BE2C (cell line): ENCODE measurements around the gene SRP72.

Source experiments
- DNase-seq: peaks from one replicate; pipeline ENCODE4 v3.0.0-alpha.2; 2020
- H3K27me3 ChIP-seq: fragments of 250-450 bp; sonication (Bioruptor Pico); 2 replicates; pipeline ENCODE4 v1.5.1; 2020; ENCODE audit warnings: mild to moderate bottlenecking
- H3K36me3 ChIP-seq: fragments of 250-450 bp; sonication (Bioruptor Pico); 2 replicates; pipeline ENCODE4 v1.5.1; 2020; ENCODE audit warnings: mild to moderate bottlenecking
- H3K4me1 ChIP-seq: fragments of 250-450 bp; sonication (Bioruptor Pico); 2 replicates; pipeline ENCODE4 v1.5.1; 2020
- H3K4me3 ChIP-seq: 2 replicates; pipeline ENCODE4 v1.5.1; 2011; ENCODE audit warnings: low read depth, low read length
- H3K9me3 ChIP-seq: fragments of 250-450 bp; sonication (Bioruptor Pico); 2 replicates; pipeline ENCODE4 v1.5.1; 2020
- CTCF ChIP-seq: IDR thresholded peaks from 2 replicates; pipeline ENCODE4 v1.5.1; 2012; ENCODE audit warnings: mild to moderate bottlenecking, low read depth, low read length

SRP72 gene

DNA sequence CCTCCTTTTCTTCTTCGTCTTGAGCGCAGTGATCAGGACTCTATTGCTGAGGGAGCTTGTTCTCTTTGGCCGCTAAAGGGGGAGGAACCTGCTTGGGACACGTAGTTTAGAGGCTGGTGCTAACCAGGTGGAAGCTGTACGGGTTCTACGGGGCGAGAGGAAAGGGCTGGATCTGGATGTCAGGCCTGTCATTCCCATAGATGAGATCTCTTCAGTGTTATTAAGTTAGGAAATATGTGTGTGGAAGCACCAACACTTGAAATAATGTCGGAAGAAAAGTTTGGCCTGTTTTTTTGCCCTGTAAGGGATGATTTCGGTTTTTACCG, 643 bp downstream of the SRP72 start:
- no peaks in the 10 kb centered on the region for H3K4me1 ChIP-seq
- H3K9me3 ChIP-seq = no peaks in the 10 kb centered on the region
- H3K36me3 ChIP-seq = peaks cover 33% of the 10 kb centered on the region
- DNase-seq = peak; percentile 28
- TF ChIP-seq CTCF = no peak
- no peaks in the 10 kb centered on the region for H3K27me3 ChIP-seq
- peak overlapping the region; percentile 70 for H3K4me3 ChIP-seq

- H3K9me3 ChIP-seq = no peaks in the 10 kb centered on the region
- no peak overlapping the region for H3K4me3 ChIP-seq
- TF ChIP-seq CTCF = no peak
- H3K27me3 ChIP-seq = no peaks in the 10 kb centered on the region
- H3K36me3 ChIP-seq = peaks cover 44% of the 10 kb centered on the region
- no peaks in the 10 kb centered on the region for H3K4me1 ChIP-seq
- no peak for DNase-seq
These were observed 2.2 kb downstream of the SRP72 start for GRCh38 chr4:56469489-56470210.

GRCh38 chr4:56475917-56476316, 8.5 kb downstream of the SRP72 start:
- H3K9me3 ChIP-seq = no peaks in the 10 kb centered on the region
- H3K4me3 ChIP-seq = no peak overlapping the region
- H3K36me3 ChIP-seq = peaks cover 76% of the 10 kb centered on the region
- no peak for DNase-seq
- no peaks in the 10 kb centered on the region for H3K27me3 ChIP-seq
- H3K4me1 ChIP-seq = no peaks in the 10 kb centered on the region
- TF ChIP-seq CTCF = no peak

GRCh38 chr4:56477192-56477702, 9.8 kb downstream of the SRP72 start:
- Histone ChIP-seq H3K4me1 (no peaks in the 10 kb centered on the region), H3K36me3 (peaks cover 66% of the 10 kb centered on the region), H3K9me3 (no peaks in the 10 kb centered on the region), H3K4me3 (no peak overlapping the region), H3K27me3 (no peaks in the 10 kb centered on the region)
- no peak for DNase-seq
- TF ChIP-seq CTCF = no peak

DNA sequence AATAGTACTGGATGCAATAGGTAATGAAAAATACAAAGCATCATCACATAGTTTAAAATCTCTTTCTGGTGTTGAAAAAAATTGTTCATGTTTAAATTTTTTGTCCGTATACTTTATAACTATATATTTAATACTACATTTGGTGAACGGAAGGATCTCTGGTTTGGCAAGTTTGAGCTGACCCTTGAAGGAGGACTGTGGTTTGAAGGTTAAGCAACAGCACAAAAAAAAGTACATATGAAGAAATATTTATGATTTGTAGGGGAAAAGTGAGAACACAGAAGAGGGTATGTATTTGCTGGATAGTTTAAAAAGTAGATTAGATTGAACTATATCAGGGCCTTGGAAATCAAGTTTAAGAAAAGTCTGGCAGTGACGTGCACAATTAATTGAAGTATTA, 13.3 kb downstream of the SRP72 start:
- DNase-seq = no peak
- no peaks in the 10 kb centered on the region for H3K9me3 ChIP-seq
- H3K4me1 ChIP-seq = no peaks in the 10 kb centered on the region
- peaks cover 64% of the 10 kb centered on the region for H3K36me3 ChIP-seq
- H3K4me3 ChIP-seq = no peak overlapping the region
- no peaks in the 10 kb centered on the region for H3K27me3 ChIP-seq
- no peak for TF ChIP-seq CTCF

- peaks cover 67% of the 10 kb centered on the region for H3K36me3 ChIP-seq
- DNase-seq = no peak
- no peaks in the 10 kb centered on the region for H3K9me3 ChIP-seq
- H3K4me1 ChIP-seq = no peaks in the 10 kb centered on the region
- TF ChIP-seq CTCF = no peak
- no peak overlapping the region for H3K4me3 ChIP-seq
- no peaks in the 10 kb centered on the region for H3K27me3 ChIP-seq
These were observed 28.8 kb downstream of the SRP72 start for GRCh38 chr4:56496241-56496640.
